H9 (cell line): ENCODE results near the gene ZNF557. TPM values are rescaled to one million over a fixed set of nuclear protein-coding genes. Genes with fewer than 3 reads are reported as not detected.

Experiments used
- DNase-seq: peaks from one replicate; pipeline ENCODE4 v3.0.0-alpha.2; 2017
- H2AFZ ChIP-seq: one replicate; pipeline ENCODE4 v1.6.1; 2013; ENCODE audit warnings: mild to moderate bottlenecking, low read length, control low read depth, moderate library complexity
- H2AK5ac ChIP-seq: 2 replicates; pipeline ENCODE4 v1.6.1; 2013; ENCODE audit warnings: low read length, control low read depth, mixed read lengths; ENCODE audit not compliant: insufficient read length
- H2BK120ac ChIP-seq: one replicate; pipeline ENCODE4 v1.6.1; 2013; ENCODE audit warnings: low read depth, mild to moderate bottlenecking, low read length, control low read depth, inconsistent platforms; ENCODE audit not compliant: poor library complexity, severe bottlenecking
- H2BK12ac ChIP-seq: 2 replicates; pipeline ENCODE4 v1.6.1; 2013; ENCODE audit warnings: low read length, control low read depth, mixed read lengths, low read depth; ENCODE audit not compliant: insufficient read length
- H2BK15ac ChIP-seq: 2 replicates; pipeline ENCODE4 v1.6.1; 2013; ENCODE audit warnings: low read depth, low read length, control low read depth
- H2BK20ac ChIP-seq: one replicate; pipeline ENCODE4 v1.6.1; 2013; ENCODE audit warnings: low read depth, mild to moderate bottlenecking, low read length, control low read depth, inconsistent platforms; ENCODE audit not compliant: poor library complexity, severe bottlenecking
- H2BK5ac ChIP-seq: 2 replicates; pipeline ENCODE4 v1.6.1; 2013; ENCODE audit warnings: low read length, control low read depth, mixed read lengths; ENCODE audit not compliant: insufficient read length
- H3K14ac ChIP-seq: 2 replicates; pipeline ENCODE4 v1.6.1; 2013; ENCODE audit warnings: low read length, control low read depth; ENCODE audit not compliant: insufficient read depth
- H3K18ac ChIP-seq: 2 replicates; pipeline ENCODE4 v1.6.1; 2013; ENCODE audit warnings: low read depth, mild to moderate bottlenecking, mixed read lengths, low read length, control low read depth; ENCODE audit not compliant: insufficient read length
- H3K23ac ChIP-seq: 2 replicates; pipeline ENCODE4 v1.6.1; 2013; ENCODE audit warnings: low read length, control low read depth, mixed read lengths, low read depth; ENCODE audit not compliant: insufficient read length
- H3K23me2 ChIP-seq: 2 replicates; pipeline ENCODE4 v1.6.1; 2013; ENCODE audit warnings: low read depth, mild to moderate bottlenecking, mixed read lengths, low read length, control low read depth; ENCODE audit not compliant: insufficient read length, poor library complexity, severe bottlenecking
- H3K27ac ChIP-seq: 2 replicates; pipeline ENCODE4 v1.5.1; 2013; ENCODE audit warnings: low read length, control low read depth, mixed read lengths, low read depth; ENCODE audit not compliant: insufficient read length
- H3K27me3 ChIP-seq: 2 replicates; pipeline ENCODE4 v1.6.1; 2013; ENCODE audit warnings: low read length, control low read depth, inconsistent platforms; ENCODE audit not compliant: insufficient read depth
- H3K4ac ChIP-seq: 2 replicates; pipeline ENCODE4 v1.6.1; 2013; ENCODE audit warnings: low read depth, mild to moderate bottlenecking, control low read depth, inconsistent platforms, low read length, moderate library complexity
- H3K4me1 ChIP-seq: 2 replicates; pipeline ENCODE4 v1.6.1; 2013; ENCODE audit warnings: low read length, control low read depth, inconsistent platforms; ENCODE audit not compliant: insufficient read depth
- H3K4me2 ChIP-seq: 2 replicates; pipeline ENCODE4 v1.6.1; 2013; ENCODE audit warnings: low read length, control low read depth, mixed read lengths; ENCODE audit not compliant: insufficient read length, insufficient read depth
- H3K56ac ChIP-seq: 2 replicates; pipeline ENCODE4 v1.6.1; 2013; ENCODE audit warnings: low read depth, mild to moderate bottlenecking, mixed read lengths, low read length, control low read depth; ENCODE audit not compliant: insufficient read length
- H3K79me1 ChIP-seq: 2 replicates; pipeline ENCODE4 v1.6.1; 2013; ENCODE audit warnings: low read depth, mild to moderate bottlenecking, moderate library complexity, low read length, control low read depth, inconsistent platforms; ENCODE audit not compliant: insufficient read depth, poor library complexity, severe bottlenecking
- H3K79me2 ChIP-seq: 2 replicates; pipeline ENCODE4 v1.6.1; 2013; ENCODE audit warnings: low read length, control low read depth, inconsistent platforms; ENCODE audit not compliant: insufficient read depth
- H3K9ac ChIP-seq: 2 replicates; pipeline ENCODE4 v1.6.1; 2013; ENCODE audit warnings: low read length, control low read depth, mixed read lengths; ENCODE audit not compliant: insufficient read length; ENCODE audit errors: extremely low read depth
- H3K9me3 ChIP-seq: one replicate; pipeline ENCODE4 v1.6.1; 2013; ENCODE audit warnings: low read depth, low read length, inconsistent platforms; ENCODE audit not compliant: control insufficient read depth
- H3T11ph ChIP-seq: one replicate; pipeline ENCODE4 v1.6.1; 2013; ENCODE audit warnings: mild to moderate bottlenecking, low read length, control low read depth, inconsistent platforms
- H4K20me1 ChIP-seq: one replicate; pipeline ENCODE4 v1.6.1; 2013; ENCODE audit not compliant: control insufficient read depth, insufficient read length, insufficient read depth
- H4K5ac ChIP-seq: 2 replicates; pipeline ENCODE4 v1.6.1; 2013; ENCODE audit warnings: low read depth, mild to moderate bottlenecking, mixed read lengths, low read length, control low read depth; ENCODE audit not compliant: insufficient read length
- H4K8ac ChIP-seq: replicated peaks from 2 replicates; pipeline ENCODE4 v1.6.1; 2013; ENCODE audit warnings: low read length, control low read depth, mixed read lengths, low read depth; ENCODE audit not compliant: insufficient read length
- H4K91ac ChIP-seq: 2 replicates; pipeline ENCODE4 v1.6.1; 2013; ENCODE audit warnings: low read depth, mild to moderate bottlenecking, moderate library complexity, mixed read lengths, low read length, control low read depth; ENCODE audit not compliant: insufficient read length
- H3K27ac Mint-ChIP-seq, 3 experiments: 2 replicates in 2 of 3; 3 replicates in 1 of 3; pipeline ENCODE4 v1.8.0; 2020 to 2021; ENCODE audit warnings: mixed read lengths in 3 of 3, mild to moderate bottlenecking in 1 of 3, moderate library complexity in 1 of 3
- H3K27me3 Mint-ChIP-seq: 2 replicates; pipeline ENCODE4 v1.8.0; 2021; ENCODE audit warnings: low read depth, mild to moderate bottlenecking, moderate library complexity, mixed read lengths
- H3K36me3 Mint-ChIP-seq, 3 experiments: 2 replicates in 2 of 3; 3 replicates in 1 of 3; pipeline ENCODE4 v1.8.0; 2020 to 2021; ENCODE audit warnings: low read depth in 3 of 3, mixed read lengths in 3 of 3; ENCODE audit not compliant: insufficient read depth in 1 of 3
- H3K4me1 Mint-ChIP-seq, 2 experiments: 2 replicates each; pipeline ENCODE4 v1.8.0; 2020; ENCODE audit warnings: mixed read lengths in 2 of 2
- H3K4me3 Mint-ChIP-seq, 2 experiments: 2 replicates in 1 of 2; 3 replicates in 1 of 2; pipeline ENCODE4 v1.8.0; 2020 to 2021; ENCODE audit warnings: mild to moderate bottlenecking in 2 of 2, mixed read lengths in 2 of 2, moderate library complexity in 1 of 2
- H3K9me3 Mint-ChIP-seq, 2 experiments: 2 replicates in 1 of 2; 3 replicates in 1 of 2; pipeline ENCODE4 v1.8.0; 2020; ENCODE audit warnings: mild to moderate bottlenecking in 2 of 2, mixed read lengths in 2 of 2, moderate library complexity in 1 of 2
- CTCF ChIP-seq: fragments of 200-600 bp; sonication (generic); conservative IDR thresholded peaks from 3 replicates; pipeline ENCODE4 v1.8.0; 2021; ENCODE audit warnings: antibody characterized with exemption, mild to moderate bottlenecking
- WGBS: extraction: QIAGEN DNeasy Blood & Tissue Kit; methylation state at CpG from one replicate; pipeline ENCODE4 v1.1.7; 2013; ENCODE audit warnings: missing lambda C conversion rate, low lambda C conversion rate, mixed read lengths; ENCODE audit not compliant: insufficient read length; ENCODE audit errors: extremely low coverage; 5-methylcytosine and 5-hydroxymethylcytosine counted together
- total RNA-seq: library from RNA; stranded (reverse); gene quantifications from 2 replicates; pipeline ENCODE4 v1.2.1, GENCODE V29; 2021

The ZNF557 gene
- total RNA-seq, 1 experiment from 2014 or later = 12.2 TPM

DNA sequence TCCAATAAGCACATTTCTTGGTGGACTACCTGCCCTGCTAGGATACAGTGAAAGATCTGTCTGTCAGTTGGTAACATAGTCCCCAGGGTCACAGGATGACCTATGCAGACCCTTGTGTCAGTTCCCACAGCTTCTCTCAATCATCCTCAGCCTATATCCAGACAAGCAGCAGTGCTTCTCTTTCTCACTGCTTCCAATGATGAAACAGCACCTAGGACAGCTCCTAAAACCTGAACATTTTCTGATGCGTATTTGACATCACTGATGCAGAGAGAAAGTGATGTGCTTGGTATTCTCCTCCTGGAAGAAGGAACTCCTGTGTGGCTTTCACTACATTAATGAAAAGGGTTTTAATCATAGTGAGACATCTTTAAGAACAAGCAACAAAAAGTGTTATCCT, 43.7 kb downstream of the ZNF557 start:
- Histone ChIP-seq H3K79me1 (no peaks in the 10 kb centered on the region), H3K79me2 (no peaks in the 10 kb centered on the region), H3K56ac (no peak overlapping the region), H3K4me2 (no peak overlapping the region), H3K18ac (no peak overlapping the region), H3K27me3 (no peaks in the 10 kb centered on the region), H3K23me2 (no peaks in the 10 kb centered on the region), H4K20me1 (no peaks in the 10 kb centered on the region), H3K4me1 (no peaks in the 10 kb centered on the region; the same call in 1 of the 2 replicates), H2BK20ac (no peak overlapping the region), H3K27ac (no peak overlapping the region), H3K14ac (no peak overlapping the region), H2BK5ac (no peak overlapping the region), H3K9ac (no peak overlapping the region), H3T11ph (no peak overlapping the region), H3K23ac (no peak overlapping the region), H2BK15ac (no peak overlapping the region), H4K91ac (no peak overlapping the region), H4K5ac (no peak overlapping the region), H4K8ac (no peak overlapping the region), H2AK5ac (no peak overlapping the region), H3K4ac (no peak overlapping the region), H2AFZ (no peak overlapping the region), H2BK12ac (no peak overlapping the region), H3K9me3 (no peaks in the 10 kb centered on the region), H2BK120ac (no peak overlapping the region)
- Mint-ChIP-seq H3K36me3 (peaks cover 11 to 31% (median 17%) of the 10 kb centered on the region in 3 experiments; a peak in 6 of 7 replicates), H3K27me3 (no peaks in the 10 kb centered on the region), H3K9me3 (peaks cover 3 to 6% of the 10 kb centered on the region in 2 experiments; a peak in 4 of 5 replicates), H3K27ac (no peak overlapping the region), H3K4me3 (no peak overlapping the region), H3K4me1 (peaks cover 4 to 13% of the 10 kb centered on the region in 2 experiments)
- no peak for TF ChIP-seq CTCF
- DNase-seq = no peak
- no CpG with 5 or more reads among the region's 1 CpG for WGBS
